Suppressor macrophage treated with lipopolysaccharide for 4 hours (primary cell): ENCODE measurements around the gene OPTC.

Experiments used
- DNase-seq: peaks from one replicate; pipeline ENCODE4 v3.0.0-alpha.2; 2020

Gene OPTC

GRCh38 chr1:203539831-203540546 lies 46.0 kb downstream of the OPTC start:
- no peak for DNase-seq

GRCh38 chr1:203544485-203544884 lies 50.5 kb downstream of the OPTC start:
- no peak for DNase-seq

GRCh38 chr1:203544978-203545816 lies 51.2 kb downstream of the OPTC start:
- DNase-seq, result no peak

GRCh38 chr1:203546274-203546673 lies 52.3 kb downstream of the OPTC start:
- no peak for DNase-seq

- DNase-seq, result no peak
Observed at GRCh38 chr1:203547147-203547546, 53.2 kb downstream of the OPTC start.

- DNase-seq, result no peak
Observed at GRCh38 chr1:203547771-203548421, 53.9 kb downstream of the OPTC start.

- DNase-seq, result no peak
Observed at GRCh38 chr1:203548892-203549291, 54.9 kb downstream of the OPTC start.

- no peak for DNase-seq
Observed at GRCh38 chr1:203549309-203549708, 55.4 kb downstream of the OPTC start.

- no peak for DNase-seq
Observed at GRCh38 chr1:203550846-203551245, 56.9 kb downstream of the OPTC start.

- no peak for DNase-seq
Observed at GRCh38 chr1:203551550-203551949, 57.6 kb downstream of the OPTC start.

GRCh38 chr1:203553496-203553895 lies 59.5 kb downstream of the OPTC start:
- no peak for DNase-seq

- peak; percentile 21 for DNase-seq
Observed at GRCh38 chr1:203554071-203554470, 60.1 kb downstream of the OPTC start.

GRCh38 chr1:203555076-203555475 lies 61.1 kb downstream of the OPTC start:
- DNase-seq, result no peak

- DNase-seq, result no peak
Observed at GRCh38 chr1:203555511-203556046, 61.6 kb downstream of the OPTC start.

GRCh38 chr1:203556047-203556851 lies 62.3 kb downstream of the OPTC start:
- no peak for DNase-seq

GRCh38 chr1:203557390-203557789 lies 63.4 kb downstream of the OPTC start:
- DNase-seq, result no peak

GRCh38 chr1:203558064-203558760 lies 64.3 kb downstream of the OPTC start:
- peak; percentile 67 for DNase-seq
